Uterus (tissue), 4 donors: ENCODE measurements around the gene CPPED1. TPM values are rescaled to one million over a fixed set of nuclear protein-coding genes. Genes with fewer than 3 reads are reported as not detected.

Experiments
- DNase-seq, 2 donors: peaks; one replicate each; pipeline ENCODE4 v3.0.0-alpha.2; 2019 to 2020
- H3K27ac ChIP-seq, 2 donors: fragments of 200-600 bp; sonication (generic); 1 replicate in 1 of 2; 2 replicates in 1 of 2; pipeline ENCODE4 v1.5.1; 2016 to 2018
- H3K27me3 ChIP-seq, 2 donors: fragments of 200-600 bp; sonication (generic); one replicate each; pipeline ENCODE4 v1.5.1; 2018 to 2019; ENCODE audit warnings: control low read depth in 1 of 2
- H3K36me3 ChIP-seq, 2 donors: fragments of 200-600 bp; sonication (generic); one replicate each; pipeline ENCODE4 v1.5.1; 2019; ENCODE audit warnings: control low read depth in 1 of 2
- H3K4me1 ChIP-seq, 2 donors: fragments of 200-600 bp; sonication (generic); one replicate each; pipeline ENCODE4 v1.5.1; 2018 to 2019; ENCODE audit warnings: control low read depth in 1 of 2
- H3K4me3 ChIP-seq, 2 donors: fragments of 200-600 bp; sonication (generic); 1 replicate in 1 of 2; 2 replicates in 1 of 2; pipeline ENCODE4 v1.5.1; 2018 to 2019; ENCODE audit warnings: mild to moderate bottlenecking in 1 of 2
- H3K9me3 ChIP-seq, 2 donors: fragments of 200-600 bp; sonication (generic); one replicate each; pipeline ENCODE4 v1.5.1; 2019; ENCODE audit warnings: control low read depth in 1 of 2
- POLR2A ChIP-seq, 2 donors: fragments of 450-650 bp; IDR thresholded peaks; one replicate each; pipeline ENCODE4 v1.6.1; 2016; ENCODE audit warnings: antibody characterized with exemption in 2 of 2, mild to moderate bottlenecking in 1 of 2, moderate library complexity in 1 of 2
- intact Hi-C: fragments of 100-400 bp; cut with DNase I; formaldehyde crosslinking; loops from one replicate; pipeline ENCODE4 v1.15.1; 2023; ENCODE audit warnings: low total_unique reads
- total RNA-seq, 4 donors: library from RNA; depleted of rRNA in 3 of 4; stranded (reverse); fragments of >200 nt in 3 of 4; gene quantifications; one replicate each; pipeline versions ENCODE4 v1.1.0 to v1.2.4, GENCODE V29; 2014 to 2023
- TF ChIP-seq, protein P1 (sequence below), 4 experiments: fragments of 200-600 bp in 2 of 4; fragments of 450-650 bp in 2 of 4; sonication (generic) in 2 of 4; IDR thresholded peaks; one replicate each; pipeline ENCODE4 v1.5.1; 2016 to 2019; ENCODE audit warnings: antibody characterized with exemption in 4 of 4, mild to moderate bottlenecking in 2 of 4, moderate library complexity in 1 of 4
- donor health status: DM: yes; HTN: yes; CAD: no.

The CPPED1 gene
- total RNA-seq, 4 donors from 2014 or later, result 1.5 to 9.2 (median 5.5) TPM

DNA sequence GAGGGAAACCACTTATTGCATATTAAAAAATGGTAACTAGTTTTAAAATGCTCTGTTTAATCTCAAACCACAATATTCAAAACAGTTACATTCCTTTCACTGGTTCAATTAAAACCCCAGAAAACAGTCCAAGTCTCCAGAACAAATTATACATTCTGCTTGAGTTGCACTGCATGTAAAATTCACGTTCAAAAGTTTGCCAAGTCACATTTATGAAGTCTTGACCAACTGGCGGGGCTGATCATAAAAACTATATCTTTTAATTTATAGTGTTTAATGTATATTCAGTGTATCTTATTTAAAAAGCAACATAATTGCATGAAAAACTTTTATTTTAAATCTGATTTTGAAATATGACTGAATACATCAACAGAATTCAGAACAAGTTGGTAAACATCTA lies 25.0 kb downstream of the CPPED1 start:
- no peak for DNase-seq
- intact Hi-C loops, result no loop called here
- no peaks in the 10 kb centered on the region for H3K4me1 ChIP-seq
- H3K4me3 ChIP-seq, result no peak overlapping the region
- no peaks in the 10 kb centered on the region for H3K27me3 ChIP-seq
- no peaks in the 10 kb centered on the region for H3K36me3 ChIP-seq
- TF ChIP-seq POLR2A (IDR thresholded peaks at IDR 0.05), result no peak
- TF ChIP-seq, protein P1, sequence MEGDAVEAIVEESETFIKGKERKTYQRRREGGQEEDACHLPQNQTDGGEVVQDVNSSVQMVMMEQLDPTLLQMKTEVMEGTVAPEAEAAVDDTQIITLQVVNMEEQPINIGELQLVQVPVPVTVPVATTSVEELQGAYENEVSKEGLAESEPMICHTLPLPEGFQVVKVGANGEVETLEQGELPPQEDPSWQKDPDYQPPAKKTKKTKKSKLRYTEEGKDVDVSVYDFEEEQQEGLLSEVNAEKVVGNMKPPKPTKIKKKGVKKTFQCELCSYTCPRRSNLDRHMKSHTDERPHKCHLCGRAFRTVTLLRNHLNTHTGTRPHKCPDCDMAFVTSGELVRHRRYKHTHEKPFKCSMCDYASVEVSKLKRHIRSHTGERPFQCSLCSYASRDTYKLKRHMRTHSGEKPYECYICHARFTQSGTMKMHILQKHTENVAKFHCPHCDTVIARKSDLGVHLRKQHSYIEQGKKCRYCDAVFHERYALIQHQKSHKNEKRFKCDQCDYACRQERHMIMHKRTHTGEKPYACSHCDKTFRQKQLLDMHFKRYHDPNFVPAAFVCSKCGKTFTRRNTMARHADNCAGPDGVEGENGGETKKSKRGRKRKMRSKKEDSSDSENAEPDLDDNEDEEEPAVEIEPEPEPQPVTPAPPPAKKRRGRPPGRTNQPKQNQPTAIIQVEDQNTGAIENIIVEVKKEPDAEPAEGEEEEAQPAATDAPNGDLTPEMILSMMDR (IDR thresholded peaks at IDR 0.05), result no peak
- H3K27ac ChIP-seq, result no peak overlapping the region
- no peaks in the 10 kb centered on the region for H3K9me3 ChIP-seq

DNA sequence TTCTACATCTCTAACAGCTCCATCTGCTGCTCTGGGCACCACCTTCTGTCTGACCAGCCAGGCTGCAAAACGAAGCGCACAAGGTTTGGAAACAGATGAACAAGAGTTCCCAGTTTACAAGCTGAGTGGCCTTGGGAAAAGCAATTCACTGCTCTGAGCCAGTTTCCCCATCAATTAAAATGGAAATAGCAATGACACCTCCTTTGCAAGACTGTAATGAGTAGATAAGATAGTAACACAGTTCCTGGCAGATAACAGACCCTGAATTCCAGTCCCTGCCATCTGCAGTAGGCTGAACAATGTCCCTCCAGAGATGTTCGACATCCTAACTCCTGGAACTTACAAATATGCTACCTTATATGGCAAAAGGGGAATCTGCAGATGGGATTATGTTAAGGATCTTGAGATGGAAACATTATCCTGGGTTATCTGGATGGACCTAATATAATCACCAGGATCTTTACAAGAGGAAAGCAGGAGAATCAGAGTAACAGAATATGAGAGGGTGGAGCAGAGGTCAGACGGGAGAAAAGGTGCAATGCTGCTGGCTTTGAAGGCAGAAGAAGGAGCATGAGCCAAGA lies 27.9 kb downstream of the CPPED1 start:
- TF ChIP-seq, protein P1 (IDR thresholded peaks at IDR 0.05), result no peak
- TF ChIP-seq POLR2A (IDR thresholded peaks at IDR 0.05), result no peak
- Histone ChIP-seq H3K4me3 (no peak overlapping the region), H3K9me3 (no peaks in the 10 kb centered on the region), H3K27ac (no peak overlapping the region), H3K27me3 (no peaks in the 10 kb centered on the region), H3K4me1 (no peaks in the 10 kb centered on the region), H3K36me3 (no peaks in the 10 kb centered on the region)
- intact Hi-C loops, result no loop called here
- DNase-seq, result no peak

DNA sequence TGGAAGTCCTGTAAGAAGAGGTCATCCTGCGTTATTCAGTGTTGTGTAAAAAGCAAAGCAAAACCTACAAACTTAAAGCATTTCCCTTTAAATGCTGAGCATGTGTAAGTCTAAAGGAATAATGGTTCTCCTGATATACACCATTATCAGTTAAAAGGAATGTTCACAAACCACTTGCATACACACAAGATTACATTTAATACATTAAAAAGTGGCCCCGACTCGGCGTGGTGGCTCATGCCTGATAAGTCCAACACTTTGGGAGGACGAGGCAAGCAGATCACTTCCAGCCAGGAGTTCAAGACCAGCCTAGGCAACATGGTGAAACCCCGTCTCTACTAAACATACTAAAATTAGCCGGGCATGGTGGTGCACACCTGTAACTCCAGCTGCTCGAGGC lies 30.5 kb downstream of the CPPED1 start:
- intact Hi-C loops, result no loop called here
- DNase-seq, result no peak
- H3K4me1 ChIP-seq, result no peaks in the 10 kb centered on the region
- no peaks in the 10 kb centered on the region for H3K36me3 ChIP-seq
- TF ChIP-seq, protein P1 (IDR thresholded peaks at IDR 0.05), result no peak
- no peak for TF ChIP-seq POLR2A (IDR thresholded peaks at IDR 0.05)
- no peaks in the 10 kb centered on the region for H3K9me3 ChIP-seq
- H3K27ac ChIP-seq, result no peak overlapping the region
- no peaks in the 10 kb centered on the region for H3K27me3 ChIP-seq
- no peak overlapping the region for H3K4me3 ChIP-seq

DNA sequence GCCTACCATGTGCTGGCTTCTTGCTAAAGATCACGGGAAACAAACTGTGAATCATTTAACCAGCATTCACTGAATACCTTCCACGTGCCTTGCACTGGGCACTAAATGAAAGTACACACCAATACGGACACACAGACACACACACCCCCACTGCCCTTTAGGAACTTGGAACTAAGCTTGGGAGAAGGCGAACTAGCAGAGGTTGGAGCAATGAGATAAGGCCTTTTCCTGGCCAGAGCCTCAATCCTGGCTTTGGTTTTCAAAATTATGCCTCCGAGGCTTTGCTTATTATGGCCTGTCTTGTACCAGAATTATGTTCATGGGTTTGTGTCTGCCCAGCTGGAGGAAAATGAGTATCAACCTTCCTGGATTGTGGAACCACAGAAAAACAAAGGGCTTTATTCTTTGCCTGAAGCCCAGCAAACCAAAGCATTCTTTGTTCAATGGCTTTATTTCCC lies 32.3 kb downstream of the CPPED1 start:
- Histone ChIP-seq H3K4me3 (no peak overlapping the region), H3K4me1 (no peaks in the 10 kb centered on the region), H3K27me3 (no peaks in the 10 kb centered on the region), H3K9me3 (no peaks in the 10 kb centered on the region), H3K27ac (no peak overlapping the region), H3K36me3 (no peaks in the 10 kb centered on the region)
- TF ChIP-seq, protein P1 (IDR thresholded peaks at IDR 0.05), result no peak
- TF ChIP-seq POLR2A (IDR thresholded peaks at IDR 0.05), result no peak
- intact Hi-C loops, result no loop called here
- no peak for DNase-seq

DNA sequence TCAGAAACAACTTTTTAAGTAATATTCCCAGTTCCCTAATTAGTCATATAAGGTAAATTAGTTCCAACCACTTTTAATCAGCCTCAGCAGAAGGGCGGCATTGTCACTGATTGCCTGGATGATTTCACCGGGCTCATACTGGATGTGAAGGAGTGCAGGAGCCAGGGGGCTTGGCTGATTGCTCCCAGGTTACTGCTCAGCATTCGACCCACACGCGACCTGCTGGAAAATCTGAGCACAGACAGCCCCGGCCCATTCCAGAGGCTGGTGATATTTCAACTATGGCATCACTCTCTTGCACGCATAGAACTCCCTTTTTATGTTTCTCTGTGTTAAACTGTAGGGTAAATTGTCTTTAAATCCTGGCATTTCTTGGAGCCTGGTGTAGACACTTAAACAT lies 34.2 kb downstream of the CPPED1 start:
- TF ChIP-seq, protein P1 (IDR thresholded peaks at IDR 0.05), result no peak
- no peak for TF ChIP-seq POLR2A (IDR thresholded peaks at IDR 0.05)
- intact Hi-C loops, result no loop called here
- no peak for DNase-seq

More for the DNA sequence above, 34.2 kb downstream of the CPPED1 start:
- no peaks in the 10 kb centered on the region for H3K9me3 ChIP-seq
- no peaks in the 10 kb centered on the region for H3K36me3 ChIP-seq
- no peak overlapping the region for H3K4me3 ChIP-seq
- no peaks in the 10 kb centered on the region for H3K27me3 ChIP-seq
- H3K4me1 ChIP-seq, result no peaks in the 10 kb centered on the region
- no peak overlapping the region for H3K27ac ChIP-seq
